Measurements from ENCODE around the gene SPATA32. TPM values are rescaled to one million over a fixed set of nuclear protein-coding genes. Genes with fewer than 3 reads are reported as not detected.

The SPATA32 gene
- total and polyA plus RNA-seq, 12 donors, result 0.06 to 0.11 TPM; not detected in 10

Other genes with a start within 250 kb of the SPATA32 start
- 100 to 1,000 TPM in 2 of 9 donors, 10 to 100 TPM in 7; 53.1 to 115 (median 66.8) TPM for gene DCAKD, start 210.5 kb downstream of the SPATA32 start, total RNA-seq
- 10 to 100 TPM; 34.9 to 40.6 (median 35.2) TPM for gene DCAKD, start 210.5 kb downstream of the SPATA32 start, polyA plus RNA-seq
- gene NMT1, start 200.8 kb downstream of the SPATA32 start, total RNA-seq, result 100 to 1,000 TPM in 7 of 9 donors, 10 to 100 TPM in 2; 85.9 to 174 (median 129) TPM
- 100 to 1,000 TPM; 119 to 170 (median 163) TPM for gene NMT1, start 200.8 kb downstream of the SPATA32 start, polyA plus RNA-seq
- gene PLCD3, start 129.6 kb downstream of the SPATA32 start, total RNA-seq, result 100 to 1,000 TPM in 5 of 9 donors, 10 to 100 TPM in 3, 1 to 10 TPM in 1; 5.8 to 246 (median 148) TPM
- gene PLCD3, start 129.6 kb downstream of the SPATA32 start, polyA plus RNA-seq, result 10 to 100 TPM; 33.2 to 68.1 (median 36.4) TPM
- gene ACBD4, start 126.4 kb downstream of the SPATA32 start, total RNA-seq, result 10 to 100 TPM in 8 of 9 donors, 1 to 10 TPM in 1; 6.6 to 30.6 (median 19.1) TPM
- gene ACBD4, start 126.4 kb downstream of the SPATA32 start, polyA plus RNA-seq, result 10 to 100 TPM in 2 of 3 donors, 1 to 10 TPM in 1; 7.9 to 71.3 (median 44.5) TPM
- 100 to 1,000 TPM in 1 of 9 donors, 10 to 100 TPM in 8; 19.4 to 159 (median 44.0) TPM for gene HEXIM1, start 113.6 kb downstream of the SPATA32 start, total RNA-seq
- 10 to 100 TPM; 23.3 to 26.0 (median 24.4) TPM for gene HEXIM1, start 113.6 kb downstream of the SPATA32 start, polyA plus RNA-seq
- 10 to 100 TPM in 8 of 9 donors, 1 to 10 TPM in 1; 8.5 to 28.1 (median 17.1) TPM for gene HEXIM2, start 100.2 kb downstream of the SPATA32 start, total RNA-seq
- 10 to 100 TPM in 2 of 3 donors, 1 to 10 TPM in 1; 4.5 to 18.0 (median 14.7) TPM for gene HEXIM2, start 100.2 kb downstream of the SPATA32 start, polyA plus RNA-seq
- gene FMNL1, start 40.2 kb downstream of the SPATA32 start, total RNA-seq, result 10 to 100 TPM in 6 of 9 donors, 1 to 10 TPM in 2, under 1 TPM in 1; 0.72 to 20.3 (median 13.9) TPM
- 10 to 100 TPM in 2 of 3 donors, 1 to 10 TPM in 1; 3.6 to 31.9 (median 13.7) TPM for gene FMNL1, start 40.2 kb downstream of the SPATA32 start, polyA plus RNA-seq
- 1 to 10 TPM; 2.4 to 9.7 (median 7.2) TPM for gene MAP3K14, start 54.9 kb upstream of the SPATA32 start, total RNA-seq
- gene MAP3K14, start 54.9 kb upstream of the SPATA32 start, polyA plus RNA-seq, result 10 to 100 TPM in 1 of 3 donors, 1 to 10 TPM in 2; 2.9 to 14.7 (median 7.7) TPM
- 10 to 100 TPM in 7 of 9 donors, 1 to 10 TPM in 2; 2.8 to 25.4 (median 17.5) TPM for gene ARHGAP27, start 170.8 kb upstream of the SPATA32 start, total RNA-seq
- gene ARHGAP27, start 170.8 kb upstream of the SPATA32 start, polyA plus RNA-seq, result 10 to 100 TPM in 2 of 3 donors, 1 to 10 TPM in 1; 3.0 to 40.2 (median 19.4) TPM
- gene PLEKHM1, start 228.6 kb upstream of the SPATA32 start, total RNA-seq, result 100 to 1,000 TPM in 1 of 9 donors, 10 to 100 TPM in 8; 10.1 to 152 (median 53.0) TPM
- 10 to 100 TPM; 15.9 to 32.2 (median 17.4) TPM for gene PLEKHM1, start 228.6 kb upstream of the SPATA32 start, polyA plus RNA-seq